PFSK-1 (cell line): ENCODE results near the gene EOLA1.
"Not testable (repeated sequence)": the region's sequence is repeated elsewhere in the genome, so short reads cannot be mapped to it uniquely, and the experiment has no call there.

ENCODE experiments used
- FOXP2 ChIP-seq: optimal IDR thresholded peaks from 2 replicates; pipeline ENCODE3; 2011; ENCODE audit warnings: borderline replicate concordance, control low read depth, inconsistent platforms; ENCODE audit not compliant: insufficient read depth; ENCODE audit errors: extremely low read length, extremely low read depth
- POLR2AphosphoS5 ChIP-seq: IDR thresholded peaks from 2 replicates; pipeline ENCODE4 v1.6.1; 2012; ENCODE audit warnings: low read depth, mild to moderate bottlenecking, control low read depth, low read length, moderate library complexity
- REST ChIP-seq, 2 experiments: IDR thresholded peaks; 2 replicates each; pipeline versions ENCODE4 v1.6.1 to v1.8.0; 2011 to 2012; ENCODE audit warnings: low read depth in 2 of 2, low read length in 2 of 2, control low read depth in 1 of 2, inconsistent platforms in 1 of 2, mild to moderate bottlenecking in 1 of 2, moderate library complexity in 1 of 2; ENCODE audit not compliant: insufficient read depth in 1 of 2
- SIN3A ChIP-seq: IDR thresholded peaks from 2 replicates; pipeline ENCODE4 v1.6.1; 2012; ENCODE audit warnings: mild to moderate bottlenecking, low read length, moderate library complexity, borderline replicate concordance; ENCODE audit not compliant: insufficient read depth
- TAF1 ChIP-seq: IDR thresholded peaks from 2 replicates; pipeline ENCODE4 v1.6.1; 2012; ENCODE audit warnings: low read length, control low read depth, borderline replicate concordance; ENCODE audit not compliant: insufficient read depth

Gene EOLA1

DNA sequence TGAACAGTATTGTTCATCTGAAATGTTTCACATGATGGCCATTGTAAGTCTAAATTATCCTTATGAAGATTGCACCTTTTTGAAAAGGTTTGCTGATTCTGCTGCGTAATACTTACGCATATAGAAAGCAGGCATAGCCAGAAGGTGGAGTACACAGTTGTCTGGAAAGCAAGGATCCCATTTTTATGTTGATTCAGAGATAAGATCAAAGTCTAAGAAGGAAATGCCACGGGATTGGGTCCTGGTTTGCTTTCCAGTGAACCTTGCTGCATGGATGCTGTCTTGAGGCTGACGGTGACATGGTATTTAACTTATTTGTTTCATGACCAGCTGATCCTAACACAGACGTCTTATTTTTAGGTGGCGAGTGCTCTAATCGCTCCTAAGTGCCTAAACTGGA, 31.0 kb downstream of the EOLA1 start:
- no peak for TF ChIP-seq SIN3A
- no peak for TF ChIP-seq FOXP2
- TF ChIP-seq REST (IDR thresholded peaks at IDR 0.05; ENCODE audit: insufficient read depth in 1 of 2, low read depth in 2 of 2, low read length in 2 of 2), result no peak

GRCh38 chrX:149572743-149573142, 31.9 kb downstream of the EOLA1 start:
- TF ChIP-seq TAF1 (no peak), FOXP2 (no peak), SIN3A (no peak), POLR2AphosphoS5 (no peak), REST (IDR thresholded peaks at IDR 0.05; ENCODE audit: insufficient read depth in 1 of 2, low read depth in 2 of 2, low read length in 2 of 2) (no peak)

DNA sequence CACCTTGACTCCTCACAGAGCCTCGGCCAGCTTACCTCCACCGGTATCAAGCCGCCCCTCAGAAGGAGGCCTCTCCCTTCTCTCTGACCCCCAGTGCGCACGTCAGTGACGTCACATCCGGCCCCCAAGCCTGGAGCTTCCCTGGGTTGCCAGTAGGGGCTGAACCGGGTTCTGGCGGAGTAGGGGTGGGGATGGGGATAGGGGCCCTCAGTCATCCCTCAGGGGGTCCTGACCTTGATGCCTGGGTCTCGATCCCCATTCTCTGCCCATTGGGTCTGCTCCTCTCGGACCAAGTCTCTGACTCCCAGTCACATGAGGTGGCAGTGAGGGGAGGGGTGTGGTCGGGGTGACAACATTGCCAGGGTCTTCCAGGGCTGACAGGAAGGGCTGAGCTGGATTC, 46.5 kb downstream of the EOLA1 start, which contains the start of gene MAGEA9B:
Gene MAGEA9B (minus strand): TSS at position 101 of the 400 bp plus-strand sequence. CDS start 4,280 bp downstream, outside the sequence.
- TF ChIP-seq TAF1, POLR2AphosphoS5, FOXP2: not testable (repeated sequence)

- TF ChIP-seq REST (IDR thresholded peaks at IDR 0.05; ENCODE audit: insufficient read depth in 1 of 2, low read depth in 2 of 2, low read length in 2 of 2); TAF1; SIN3A: not testable (repeated sequence)
These were observed 54.4 kb downstream of the EOLA1 start, which contains the start of gene HSFX2 for GRCh38 chrX:149595214-149595613. Gene HSFX2, minus strand, starts transcription at chrX:149595314. Its CDS starts 614 bp downstream, at chrX:149594700.
